Loucy (cell line): ENCODE measurements around the gene GSS.

Source experiments
- H2AFZ ChIP-seq: fragments of 200-600 bp; sonication (generic); 2 replicates; pipeline ENCODE4 v1.6.0; 2016; ENCODE audit warnings: antibody characterized with exemption, mild to moderate bottlenecking, low read length, moderate library complexity
- H3F3A ChIP-seq: fragments of 200-600 bp; 2 replicates; pipeline ENCODE4 v1.6.0; 2016; ENCODE audit warnings: antibody characterized with exemption, low read depth, mild to moderate bottlenecking
- H3K27me3 ChIP-seq: fragments of 200-600 bp; sonication (generic); 2 replicates; pipeline ENCODE4 v1.6.1; 2014; ENCODE audit warnings: low read length, mild to moderate bottlenecking; ENCODE audit not compliant: insufficient read depth, poor library complexity, severe bottlenecking
- H3K36me3 ChIP-seq: fragments of 200-600 bp; sonication (generic); 2 replicates; pipeline ENCODE4 v1.6.1; 2016; ENCODE audit warnings: low read length; ENCODE audit not compliant: insufficient read depth
- H3K4me1 ChIP-seq: fragments of 200-600 bp; sonication (generic); 2 replicates; pipeline ENCODE4 v1.5.1; 2014; ENCODE audit warnings: low read length, mild to moderate bottlenecking; ENCODE audit not compliant: insufficient read depth, poor library complexity, severe bottlenecking
- H3K4me2 ChIP-seq: fragments of 200-600 bp; sonication (generic); 2 replicates; pipeline ENCODE4 v1.6.0; 2014; ENCODE audit warnings: antibody characterized with exemption, low read length, low read depth, mild to moderate bottlenecking; ENCODE audit not compliant: poor library complexity, severe bottlenecking
- H3K4me3 ChIP-seq: fragments of 200-600 bp; sonication (generic); 2 replicates; pipeline ENCODE4 v1.5.1; 2014; ENCODE audit warnings: low read length, mild to moderate bottlenecking, mixed read lengths; ENCODE audit not compliant: poor library complexity, severe bottlenecking
- H3K79me2 ChIP-seq: fragments of 200-600 bp; sonication (generic); 2 replicates; pipeline ENCODE4 v1.6.1; 2014; ENCODE audit warnings: low read length; ENCODE audit not compliant: insufficient read depth
- H3K9ac ChIP-seq: fragments of 200-600 bp; sonication (generic); 2 replicates; pipeline ENCODE4 v1.6.0; 2014; ENCODE audit warnings: mild to moderate bottlenecking, low read depth, low read length, moderate library complexity; ENCODE audit not compliant: poor library complexity, severe bottlenecking
- H3K9me2 ChIP-seq: fragments of 200-600 bp; sonication (generic); replicated peaks from 2 replicates; pipeline ENCODE4 v1.6.1; 2016; ENCODE audit warnings: low read depth, low read length, mixed read lengths
- H3K9me3 ChIP-seq: fragments of 200-600 bp; sonication (generic); 2 replicates; pipeline ENCODE4 v1.6.1; 2014; ENCODE audit warnings: mild to moderate bottlenecking, antibody characterized with exemption, low read length, low read depth; ENCODE audit not compliant: insufficient read depth
- H4K20me1 ChIP-seq: fragments of 200-600 bp; sonication (generic); 2 replicates; pipeline ENCODE4 v1.6.0; 2014; ENCODE audit warnings: antibody characterized with exemption, low read length, mild to moderate bottlenecking; ENCODE audit not compliant: insufficient read depth, poor library complexity, severe bottlenecking
- EZH2phosphoT487 ChIP-seq: fragments of 200-600 bp; IDR thresholded peaks from 2 replicates; pipeline ENCODE4 v1.6.1; 2018; ENCODE audit warnings: antibody characterized with exemption, mild to moderate bottlenecking, moderate library complexity, borderline replicate concordance
- TF ChIP-seq, protein P1 (sequence below): fragments of 200-600 bp; sonication (generic); conservative IDR thresholded peaks from 2 replicates; pipeline ENCODE4 v1.5.1; 2014; ENCODE audit warnings: mild to moderate bottlenecking, antibody characterized with exemption, low read length

Gene GSS

GRCh38 chr20:34896086-34896621 is 59.5 kb downstream of the GSS start:
- Histone ChIP-seq H3K27me3 (no peaks in the 10 kb centered on the region), H3K9me2 (no peaks in the 10 kb centered on the region), H3K9me3 (no peaks in the 10 kb centered on the region), H2AFZ (no peak overlapping the region), H3F3A (no peaks in the 10 kb centered on the region), H3K4me3 (no peak overlapping the region), H3K4me2 (no peak overlapping the region), H3K4me1 (peaks cover 13% of the 10 kb centered on the region), H4K20me1 (no peaks in the 10 kb centered on the region), H3K36me3 (no peaks in the 10 kb centered on the region), H3K79me2 (no peaks in the 10 kb centered on the region), H3K9ac (no peak overlapping the region)
- TF ChIP-seq, protein P1, sequence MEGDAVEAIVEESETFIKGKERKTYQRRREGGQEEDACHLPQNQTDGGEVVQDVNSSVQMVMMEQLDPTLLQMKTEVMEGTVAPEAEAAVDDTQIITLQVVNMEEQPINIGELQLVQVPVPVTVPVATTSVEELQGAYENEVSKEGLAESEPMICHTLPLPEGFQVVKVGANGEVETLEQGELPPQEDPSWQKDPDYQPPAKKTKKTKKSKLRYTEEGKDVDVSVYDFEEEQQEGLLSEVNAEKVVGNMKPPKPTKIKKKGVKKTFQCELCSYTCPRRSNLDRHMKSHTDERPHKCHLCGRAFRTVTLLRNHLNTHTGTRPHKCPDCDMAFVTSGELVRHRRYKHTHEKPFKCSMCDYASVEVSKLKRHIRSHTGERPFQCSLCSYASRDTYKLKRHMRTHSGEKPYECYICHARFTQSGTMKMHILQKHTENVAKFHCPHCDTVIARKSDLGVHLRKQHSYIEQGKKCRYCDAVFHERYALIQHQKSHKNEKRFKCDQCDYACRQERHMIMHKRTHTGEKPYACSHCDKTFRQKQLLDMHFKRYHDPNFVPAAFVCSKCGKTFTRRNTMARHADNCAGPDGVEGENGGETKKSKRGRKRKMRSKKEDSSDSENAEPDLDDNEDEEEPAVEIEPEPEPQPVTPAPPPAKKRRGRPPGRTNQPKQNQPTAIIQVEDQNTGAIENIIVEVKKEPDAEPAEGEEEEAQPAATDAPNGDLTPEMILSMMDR: no peak
- TF ChIP-seq EZH2phosphoT487: no peak

DNA sequence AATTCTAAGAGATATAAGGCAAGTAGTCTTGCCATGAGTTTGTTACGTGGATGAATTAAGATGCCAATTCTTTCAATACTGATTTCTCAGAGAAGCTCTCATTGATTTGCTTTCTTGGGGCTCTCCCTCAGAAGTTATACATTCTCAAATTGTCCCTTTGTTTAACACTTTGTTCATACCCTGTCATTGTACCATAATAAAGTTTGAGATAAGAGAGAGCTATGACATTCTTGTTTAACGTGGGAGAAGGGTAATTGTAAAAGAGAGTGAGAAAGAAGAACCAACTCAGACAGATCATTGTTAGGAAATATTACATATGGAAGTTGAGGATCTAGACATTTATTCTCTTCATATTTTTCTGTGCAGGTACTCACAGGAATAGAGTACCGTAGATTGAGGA is 60.1 kb downstream of the GSS start:
- Histone ChIP-seq H3F3A (no peaks in the 10 kb centered on the region), H3K9ac (no peak overlapping the region), H3K36me3 (no peaks in the 10 kb centered on the region), H3K79me2 (no peaks in the 10 kb centered on the region), H3K4me3 (no peak overlapping the region), H4K20me1 (no peaks in the 10 kb centered on the region), H3K9me2 (no peaks in the 10 kb centered on the region), H3K27me3 (no peaks in the 10 kb centered on the region), H3K9me3 (no peaks in the 10 kb centered on the region), H2AFZ (no peak overlapping the region), H3K4me2 (no peak overlapping the region), H3K4me1 (peaks cover 13% of the 10 kb centered on the region)
- TF ChIP-seq EZH2phosphoT487: no peak
- TF ChIP-seq, protein P1: no peak

- Histone ChIP-seq H4K20me1 (no peaks in the 10 kb centered on the region), H3K4me2 (no peak overlapping the region), H3F3A (no peaks in the 10 kb centered on the region), H3K4me1 (peaks cover 13% of the 10 kb centered on the region), H3K9me3 (no peaks in the 10 kb centered on the region), H3K9me2 (no peaks in the 10 kb centered on the region), H2AFZ (no peak overlapping the region), H3K79me2 (no peaks in the 10 kb centered on the region), H3K27me3 (no peaks in the 10 kb centered on the region), H3K9ac (no peak overlapping the region), H3K4me3 (no peak overlapping the region), H3K36me3 (no peaks in the 10 kb centered on the region)
- TF ChIP-seq, protein P1: no peak
- TF ChIP-seq EZH2phosphoT487: no peak
Measured at GRCh38 chr20:34894723-34895122, 60.9 kb downstream of the GSS start.
